ENCODE measurements around the gene GALNT16. TPM values are rescaled to one million over a fixed set of nuclear protein-coding genes. Genes with fewer than 3 reads are reported as not detected.
"Not testable (repeated sequence)": the region's sequence is repeated elsewhere in the genome, so short reads cannot be mapped to it uniquely, and the experiment has no call there.

Gene GALNT16
- total and polyA plus RNA-seq, 2 donors (not counting 1 experiment from before 2014, with no cell fraction given) = 9.6 to 27.7 TPM

GRCh38 chr14:69376439-69376838 lies 116.5 kb downstream of the GALNT16 start:
- Histone ChIP-seq H3K36me3 (ENCODE audit: control insufficient read depth, insufficient read depth, low read length) (peaks cover 5% of the 10 kb centered on the region), H3K4me1 (ENCODE audit: control insufficient read depth, extremely low read depth, insufficient read depth, low read length) (no peaks in the 10 kb centered on the region), H4K20me1 (ENCODE audit: control insufficient read depth, extremely low read depth, insufficient read depth, low read length) (no peaks in the 10 kb centered on the region), H3K4me2 (ENCODE audit: extremely low read depth, insufficient read depth, low read length) (no peak overlapping the region), H3K9me3 (ENCODE audit: control insufficient read depth, insufficient read depth, low read depth, low read length) (no peaks in the 10 kb centered on the region), H3K27ac (ENCODE audit: insufficient read depth, low read length) (no peak overlapping the region), H3K27me3 (ENCODE audit: control insufficient read depth, insufficient read depth, low read length) (no peaks in the 10 kb centered on the region), H3K9ac (ENCODE audit: insufficient read depth, low read length) (no peak overlapping the region), H3K4me3 (replicated peaks in 1 of 4; ENCODE audit: control extremely low read depth in 1 of 4, insufficient read depth in 1 of 4, low read depth in 3 of 4, low read length in 4 of 4) (no peak overlapping the region), H3K79me2 (ENCODE audit: control insufficient read depth, insufficient read depth, low read length) (no peaks in the 10 kb centered on the region), H2AFZ (ENCODE audit: low read length) (no peak overlapping the region)
- DNase-seq (ENCODE audit: low read depth in 2 of 2) = peak; percentile 22 to 40
- TF ChIP-seq CTCF (conservative IDR thresholded peaks at IDR 0.05 in 1 of 2, IDR thresholded peaks at IDR 0.05 in 1 of 2; ENCODE audit: low read depth in 1 of 2, low read length in 2 of 2) (no peak), EZH2 (IDR thresholded peaks at IDR 0.05; ENCODE audit: low read length, missing control alignments) (no peak)

- H3K27me3 ChIP-seq (ENCODE audit: control insufficient read depth, insufficient read depth, low read length) = no peaks in the 10 kb centered on the region
- peaks cover 5% of the 10 kb centered on the region for H3K36me3 ChIP-seq (ENCODE audit: control insufficient read depth, insufficient read depth, low read length)
- H3K4me3 ChIP-seq (replicated peaks in 1 of 4; ENCODE audit: control extremely low read depth in 1 of 4, insufficient read depth in 1 of 4, low read depth in 3 of 4, low read length in 4 of 4) = no peak overlapping the region
- peaks cover 1% of the 10 kb centered on the region for H3K79me2 ChIP-seq (ENCODE audit: control insufficient read depth, insufficient read depth, low read length)
- H3K9me3 ChIP-seq (ENCODE audit: control insufficient read depth, insufficient read depth, low read depth, low read length) = no peaks in the 10 kb centered on the region
- H3K4me2 ChIP-seq (ENCODE audit: extremely low read depth, insufficient read depth, low read length) = no peak overlapping the region
- no peak overlapping the region for H3K9ac ChIP-seq (ENCODE audit: insufficient read depth, low read length)
- no peak overlapping the region for H3K27ac ChIP-seq (ENCODE audit: insufficient read depth, low read length)
- no peak overlapping the region for H2AFZ ChIP-seq (ENCODE audit: low read length)
- no peaks in the 10 kb centered on the region for H4K20me1 ChIP-seq (ENCODE audit: control insufficient read depth, extremely low read depth, insufficient read depth, low read length)
- no peaks in the 10 kb centered on the region for H3K4me1 ChIP-seq (ENCODE audit: control insufficient read depth, extremely low read depth, insufficient read depth, low read length)
- DNase-seq (ENCODE audit: low read depth in 2 of 2) = no peak
- TF ChIP-seq CTCF (conservative IDR thresholded peaks at IDR 0.05 in 1 of 2, IDR thresholded peaks at IDR 0.05 in 1 of 2; ENCODE audit: low read depth in 1 of 2, low read length in 2 of 2) (no peak), EZH2 (IDR thresholded peaks at IDR 0.05; ENCODE audit: low read length, missing control alignments) (no peak)
These were observed 118.3 kb downstream of the GALNT16 start for GRCh38 chr14:69378274-69378673.

GRCh38 chr14:69387311-69387710 lies 127.4 kb downstream of the GALNT16 start:
- Histone ChIP-seq H2AFZ (ENCODE audit: low read length) (no peak overlapping the region), H3K4me1 (ENCODE audit: control insufficient read depth, extremely low read depth, insufficient read depth, low read length) (no peaks in the 10 kb centered on the region), H4K20me1 (ENCODE audit: control insufficient read depth, extremely low read depth, insufficient read depth, low read length) (peaks cover 3% of the 10 kb centered on the region), H3K4me2 (ENCODE audit: extremely low read depth, insufficient read depth, low read length) (no peak overlapping the region), H3K9ac (ENCODE audit: insufficient read depth, low read length) (no peak overlapping the region), H3K4me3 (replicated peaks in 1 of 4; ENCODE audit: control extremely low read depth in 1 of 4, insufficient read depth in 1 of 4, low read depth in 3 of 4, low read length in 4 of 4) (no peak overlapping the region), H3K27ac (ENCODE audit: insufficient read depth, low read length) (no peak overlapping the region), H3K36me3 (ENCODE audit: control insufficient read depth, insufficient read depth, low read length) (peaks cover 8% of the 10 kb centered on the region), H3K9me3 (ENCODE audit: control insufficient read depth, insufficient read depth, low read depth, low read length) (no peaks in the 10 kb centered on the region), H3K79me2 (ENCODE audit: control insufficient read depth, insufficient read depth, low read length) (peaks cover 62% of the 10 kb centered on the region), H3K27me3 (ENCODE audit: control insufficient read depth, insufficient read depth, low read length) (no peaks in the 10 kb centered on the region)
- TF ChIP-seq CTCF (conservative IDR thresholded peaks at IDR 0.05 in 1 of 2, IDR thresholded peaks at IDR 0.05 in 1 of 2; ENCODE audit: low read depth in 1 of 2, low read length in 2 of 2) (no peak), EZH2 (IDR thresholded peaks at IDR 0.05; ENCODE audit: low read length, missing control alignments) (no peak)
- DNase-seq (ENCODE audit: low read depth in 2 of 2) = no peak

- peaks cover 82% of the 10 kb centered on the region for H3K79me2 ChIP-seq (ENCODE audit: control insufficient read depth, insufficient read depth, low read length)
- peak; percentile 14 to 21 for DNase-seq (ENCODE audit: low read depth in 2 of 2)
- H3K27ac ChIP-seq (ENCODE audit: insufficient read depth, low read length) = peak overlapping the region; percentile 40
- not testable (repeated sequence) for H3K4me2 ChIP-seq (ENCODE audit: extremely low read depth, insufficient read depth, low read length); H4K20me1 ChIP-seq (ENCODE audit: control insufficient read depth, extremely low read depth, insufficient read depth, low read length); H3K9me3 ChIP-seq (ENCODE audit: control insufficient read depth, insufficient read depth, low read depth, low read length); H3K4me1 ChIP-seq (ENCODE audit: control insufficient read depth, extremely low read depth, insufficient read depth, low read length); H3K36me3 ChIP-seq (ENCODE audit: control insufficient read depth, insufficient read depth, low read length); H2AFZ ChIP-seq (ENCODE audit: low read length); H3K4me3 ChIP-seq (replicated peaks in 1 of 4; ENCODE audit: control extremely low read depth in 1 of 4, insufficient read depth in 1 of 4, low read depth in 3 of 4, low read length in 4 of 4); H3K9ac ChIP-seq (ENCODE audit: insufficient read depth, low read length); H3K27me3 ChIP-seq (ENCODE audit: control insufficient read depth, insufficient read depth, low read length)
These were observed 131.4 kb downstream of the GALNT16 start for GRCh38 chr14:69391400-69391799.
